ENCODE data around the gene MGME1.

MGME1 gene

DNA sequence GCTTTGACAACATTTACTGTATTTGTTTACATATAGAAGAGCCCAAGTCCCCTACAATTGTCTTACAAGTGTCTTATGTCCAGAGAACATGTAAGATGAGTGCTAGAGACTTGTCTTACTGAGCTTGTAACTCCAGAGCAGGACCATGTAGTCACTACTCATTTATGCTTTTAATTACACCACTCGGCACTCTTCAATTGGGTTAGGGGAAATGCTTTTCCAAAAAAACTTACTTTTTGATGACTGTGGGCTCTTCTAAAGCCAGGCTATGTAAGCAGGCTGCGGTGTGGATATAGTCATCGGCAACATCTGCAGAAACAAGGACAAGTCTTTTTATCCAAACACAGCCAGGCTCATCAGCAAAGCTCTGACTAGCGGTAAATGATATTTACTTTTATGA is 18.9 kb upstream of the MGME1 start:
- Histone ChIP-seq H3K36me3 (ENCODE audit: control insufficient read depth in 1 of 2, insufficient read depth in 2 of 2, low read length in 2 of 2) (peaks cover 76 to 97% of the 10 kb centered on the region in 2 donors), H3K27ac (ENCODE audit: low read depth, low read length) (no peak overlapping the region), H3K4me1 (ENCODE audit: control insufficient read depth in 1 of 2, insufficient read depth in 2 of 2, low read length in 2 of 2) (no peaks in the 10 kb centered on the region), H3K9me3 (ENCODE audit: control insufficient read depth in 1 of 2, low read length in 2 of 2) (no peaks in the 10 kb centered on the region), H3K27me3 (ENCODE audit: control insufficient read depth in 1 of 2, insufficient read depth in 2 of 2, low read length in 2 of 2) (no peaks in the 10 kb centered on the region), H3K4me3 (ENCODE audit: low read depth in 1 of 2, low read length in 2 of 2) (no peak overlapping the region), H3K9ac (ENCODE audit: low read depth in 1 of 2, low read length in 2 of 2) (no peak overlapping the region)

DNA sequence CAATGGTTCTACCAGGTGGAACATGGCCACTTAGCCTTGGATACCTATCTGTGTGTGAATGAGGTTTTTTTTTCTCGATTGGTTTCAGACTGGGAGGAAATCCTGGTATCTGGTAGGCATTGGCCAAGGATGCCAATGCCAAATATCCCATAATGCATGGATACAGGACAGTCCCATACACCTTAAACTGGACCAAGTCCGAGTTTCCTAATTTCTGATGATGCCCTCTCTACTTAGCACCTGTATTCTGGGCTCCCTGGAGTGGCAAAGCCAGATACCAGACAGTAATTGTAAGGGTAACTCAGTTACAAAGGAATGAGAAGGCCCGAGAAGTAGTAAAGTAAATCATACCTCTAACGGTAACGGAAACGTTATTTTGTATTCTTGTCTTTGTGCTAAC is 18.1 kb upstream of the MGME1 start:
- no peak overlapping the region for H3K4me3 ChIP-seq (ENCODE audit: low read depth in 1 of 2, low read length in 2 of 2)
- peaks cover 73 to 97% of the 10 kb centered on the region in 2 donors for H3K36me3 ChIP-seq (ENCODE audit: control insufficient read depth in 1 of 2, insufficient read depth in 2 of 2, low read length in 2 of 2)
- H3K9ac ChIP-seq (ENCODE audit: low read depth in 1 of 2, low read length in 2 of 2) = no peak overlapping the region
- no peak overlapping the region for H3K27ac ChIP-seq (ENCODE audit: low read depth, low read length)
- no peaks in the 10 kb centered on the region for H3K9me3 ChIP-seq (ENCODE audit: control insufficient read depth in 1 of 2, low read length in 2 of 2)
- H3K4me1 ChIP-seq (ENCODE audit: control insufficient read depth in 1 of 2, insufficient read depth in 2 of 2, low read length in 2 of 2) = no peaks in the 10 kb centered on the region
- no peaks in the 10 kb centered on the region for H3K27me3 ChIP-seq (ENCODE audit: control insufficient read depth in 1 of 2, insufficient read depth in 2 of 2, low read length in 2 of 2)

DNA sequence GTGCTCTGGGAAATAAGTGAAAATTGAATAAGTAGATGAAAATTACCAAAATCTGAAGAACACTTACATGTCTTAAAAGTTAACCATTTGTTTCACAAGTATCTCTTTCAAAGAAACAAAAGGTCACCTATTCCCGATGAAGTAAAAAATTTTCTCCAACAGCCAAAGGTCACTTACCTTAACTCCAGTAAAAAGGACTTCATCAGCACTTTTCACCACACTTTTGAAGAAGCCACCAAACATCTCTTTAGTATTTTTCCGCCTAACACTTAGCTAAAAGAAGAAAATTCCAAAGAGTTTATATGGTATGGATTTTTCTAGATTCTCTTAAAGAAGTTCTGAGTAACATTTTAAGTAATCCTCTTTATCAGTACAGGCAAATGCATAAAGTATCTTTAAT is 17.5 kb upstream of the MGME1 start:
- no peaks in the 10 kb centered on the region for H3K4me1 ChIP-seq (ENCODE audit: control insufficient read depth in 1 of 2, insufficient read depth in 2 of 2, low read length in 2 of 2)
- H3K27ac ChIP-seq (ENCODE audit: low read depth, low read length) = no peak overlapping the region
- no peaks in the 10 kb centered on the region for H3K27me3 ChIP-seq (ENCODE audit: control insufficient read depth in 1 of 2, insufficient read depth in 2 of 2, low read length in 2 of 2)
- H3K4me3 ChIP-seq (ENCODE audit: low read depth in 1 of 2, low read length in 2 of 2) = no peak overlapping the region
- H3K9ac ChIP-seq (ENCODE audit: low read depth in 1 of 2, low read length in 2 of 2) = no peak overlapping the region
- H3K36me3 ChIP-seq (ENCODE audit: control insufficient read depth in 1 of 2, insufficient read depth in 2 of 2, low read length in 2 of 2) = peaks cover 66 to 97% of the 10 kb centered on the region in 2 donors
- H3K9me3 ChIP-seq (ENCODE audit: control insufficient read depth in 1 of 2, low read length in 2 of 2) = no peaks in the 10 kb centered on the region

DNA sequence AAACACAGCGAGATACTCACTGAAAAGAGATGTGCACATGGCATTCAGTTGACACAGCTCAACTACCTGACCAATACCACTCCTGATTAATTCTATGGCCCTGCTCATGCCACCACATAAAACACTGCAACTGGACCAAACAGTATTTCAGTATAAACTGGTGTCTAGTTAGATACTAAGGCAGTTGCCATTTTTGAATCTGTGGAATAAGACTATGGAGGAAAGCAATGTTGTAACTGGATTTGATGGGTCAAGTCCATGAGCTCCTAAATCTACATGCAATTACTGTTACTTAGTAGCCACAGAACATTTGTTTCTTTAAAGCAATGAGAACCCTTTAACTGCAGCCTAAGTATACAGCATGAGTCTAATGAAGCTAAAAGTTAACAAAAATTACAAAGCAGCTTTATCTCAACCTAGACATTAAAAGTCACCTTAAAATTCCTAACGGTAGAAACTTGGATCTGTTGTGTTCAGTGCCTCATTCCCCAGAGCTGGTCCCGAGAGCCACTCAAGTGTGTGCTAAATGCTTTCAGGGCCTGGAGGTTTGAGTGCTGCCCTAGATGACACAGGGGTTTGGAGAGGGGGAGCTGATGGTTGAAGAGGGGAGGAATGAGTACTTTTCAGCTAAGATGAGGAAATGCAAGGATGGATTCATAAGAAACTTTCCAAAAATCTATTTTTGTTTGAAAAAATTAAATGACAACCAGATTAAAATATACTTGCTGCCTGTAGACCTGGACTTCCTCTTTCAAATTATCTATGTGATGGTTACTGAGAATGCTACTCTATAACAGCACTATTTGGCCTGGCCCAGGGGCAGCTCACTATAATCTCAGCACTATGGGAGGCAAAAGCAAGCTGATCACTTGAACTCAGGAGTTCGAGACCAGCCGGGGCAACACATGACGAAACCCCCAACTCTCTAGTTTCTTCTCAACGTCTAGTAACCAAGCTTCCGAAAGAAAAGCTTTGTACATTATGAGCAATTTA is 15.8 kb upstream of the MGME1 start:
- Histone ChIP-seq H3K36me3 (ENCODE audit: control insufficient read depth in 1 of 2, insufficient read depth in 2 of 2, low read length in 2 of 2) (peaks cover 57 to 87% of the 10 kb centered on the region in 2 donors), H3K27ac (ENCODE audit: low read depth, low read length) (no peak overlapping the region), H3K4me1 (ENCODE audit: control insufficient read depth in 1 of 2, insufficient read depth in 2 of 2, low read length in 2 of 2) (peaks cover 6% of the 10 kb centered on the region in 2 donors), H3K9ac (ENCODE audit: low read depth in 1 of 2, low read length in 2 of 2) (no peak overlapping the region), H3K9me3 (ENCODE audit: control insufficient read depth in 1 of 2, low read length in 2 of 2) (no peaks in the 10 kb centered on the region), H3K27me3 (ENCODE audit: control insufficient read depth in 1 of 2, insufficient read depth in 2 of 2, low read length in 2 of 2) (no peaks in the 10 kb centered on the region), H3K4me3 (ENCODE audit: low read depth in 1 of 2, low read length in 2 of 2) (no peak overlapping the region)

DNA sequence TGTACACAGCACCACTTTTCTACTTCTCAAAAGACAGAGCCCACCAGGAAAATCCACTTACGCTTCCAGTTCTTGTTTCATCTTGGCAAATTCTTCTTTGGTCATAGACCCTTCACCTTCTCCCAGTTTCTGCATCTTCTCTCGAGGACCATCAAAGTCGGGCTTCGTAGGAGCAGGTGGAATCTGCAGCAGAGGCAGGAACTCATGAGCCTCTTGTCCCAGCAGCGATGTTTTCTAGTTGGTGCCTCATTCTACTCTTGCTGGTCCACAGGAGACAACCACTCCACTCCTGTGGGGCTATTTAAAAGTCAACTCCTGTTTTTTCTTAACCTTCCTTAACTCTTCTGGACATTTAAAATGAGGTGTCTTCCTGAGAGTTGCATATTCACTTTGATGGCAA is 14.9 kb upstream of the MGME1 start:
- H3K4me1 ChIP-seq (ENCODE audit: control insufficient read depth in 1 of 2, insufficient read depth in 2 of 2, low read length in 2 of 2) = peaks cover 15% of the 10 kb centered on the region in 2 donors
- H3K36me3 ChIP-seq (ENCODE audit: control insufficient read depth in 1 of 2, insufficient read depth in 2 of 2, low read length in 2 of 2) = peaks cover 53 to 77% of the 10 kb centered on the region in 2 donors
- no peaks in the 10 kb centered on the region for H3K27me3 ChIP-seq (ENCODE audit: control insufficient read depth in 1 of 2, insufficient read depth in 2 of 2, low read length in 2 of 2)
- H3K4me3 ChIP-seq (ENCODE audit: low read depth in 1 of 2, low read length in 2 of 2) = no peak overlapping the region
- no peak overlapping the region for H3K27ac ChIP-seq (ENCODE audit: low read depth, low read length)
- no peaks in the 10 kb centered on the region for H3K9me3 ChIP-seq (ENCODE audit: control insufficient read depth in 1 of 2, low read length in 2 of 2)
- no peak overlapping the region for H3K9ac ChIP-seq (ENCODE audit: low read depth in 1 of 2, low read length in 2 of 2)

DNA sequence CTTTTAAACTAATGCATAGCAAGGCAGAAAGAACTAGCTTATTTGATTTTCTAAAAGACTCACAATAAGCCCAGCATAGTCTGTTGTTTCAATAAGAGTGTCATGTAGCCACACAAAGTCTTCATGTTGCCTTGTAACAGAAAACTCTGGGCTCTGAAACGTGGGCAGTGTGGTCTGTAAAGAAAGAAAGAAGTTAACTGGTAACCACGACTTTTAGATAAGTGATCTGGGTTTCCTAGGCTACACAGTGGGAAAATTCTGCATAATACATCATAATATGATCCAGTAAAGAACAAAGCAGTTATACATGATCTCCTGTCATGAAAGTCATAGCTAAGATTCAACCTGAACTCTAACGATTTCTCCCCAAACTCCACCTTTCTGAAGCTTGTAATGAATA is 13.5 kb upstream of the MGME1 start:
- Histone ChIP-seq H3K9ac (ENCODE audit: low read depth in 1 of 2, low read length in 2 of 2) (no peak overlapping the region), H3K27ac (ENCODE audit: low read depth, low read length) (no peak overlapping the region), H3K36me3 (ENCODE audit: control insufficient read depth in 1 of 2, insufficient read depth in 2 of 2, low read length in 2 of 2) (peaks cover 40 to 64% of the 10 kb centered on the region in 2 donors), H3K4me3 (ENCODE audit: low read depth in 1 of 2, low read length in 2 of 2) (no peak overlapping the region), H3K9me3 (ENCODE audit: control insufficient read depth in 1 of 2, low read length in 2 of 2) (no peaks in the 10 kb centered on the region), H3K4me1 (ENCODE audit: control insufficient read depth in 1 of 2, insufficient read depth in 2 of 2, low read length in 2 of 2) (peaks cover 28 to 29% of the 10 kb centered on the region in 2 donors), H3K27me3 (ENCODE audit: control insufficient read depth in 1 of 2, insufficient read depth in 2 of 2, low read length in 2 of 2) (no peaks in the 10 kb centered on the region)

DNA sequence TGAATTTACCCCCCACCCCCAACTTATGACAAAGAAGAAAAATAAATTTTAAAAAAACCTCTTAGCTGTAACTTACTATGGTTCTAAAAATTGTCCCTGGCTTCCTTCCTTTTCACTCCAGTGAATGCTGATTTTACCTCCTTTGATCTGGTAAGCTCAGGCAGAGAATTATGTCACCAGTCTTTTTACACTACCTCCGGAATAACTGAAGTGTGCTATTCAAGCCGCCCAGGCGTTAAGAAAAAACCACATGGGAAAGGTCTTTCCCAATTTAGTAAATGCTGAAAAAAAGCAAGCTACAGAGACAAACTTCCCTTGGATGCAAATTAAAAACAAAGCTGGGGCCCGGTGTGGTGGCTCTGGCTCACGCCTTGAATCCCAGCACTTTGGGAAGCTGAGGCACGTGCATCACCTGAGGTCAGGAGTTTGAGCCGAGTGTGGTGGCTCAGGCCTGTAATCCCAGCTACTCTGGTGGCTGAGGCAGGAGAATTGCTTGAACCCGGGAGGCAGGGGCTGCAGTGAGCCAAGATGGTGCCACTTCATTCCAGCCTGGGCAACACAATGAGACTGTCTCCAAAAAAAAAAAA is 12.6 kb upstream of the MGME1 start:
- no peak overlapping the region for H3K4me3 ChIP-seq (ENCODE audit: low read depth in 1 of 2, low read length in 2 of 2)
- peaks cover 32 to 55% of the 10 kb centered on the region in 2 donors for H3K36me3 ChIP-seq (ENCODE audit: control insufficient read depth in 1 of 2, insufficient read depth in 2 of 2, low read length in 2 of 2)
- no peak overlapping the region for H3K27ac ChIP-seq (ENCODE audit: low read depth, low read length)
- H3K9me3 ChIP-seq (ENCODE audit: control insufficient read depth in 1 of 2, low read length in 2 of 2) = no peaks in the 10 kb centered on the region
- H3K4me1 ChIP-seq (ENCODE audit: control insufficient read depth in 1 of 2, insufficient read depth in 2 of 2, low read length in 2 of 2) = peaks cover 35 to 36% of the 10 kb centered on the region in 2 donors
- H3K9ac ChIP-seq (ENCODE audit: low read depth in 1 of 2, low read length in 2 of 2) = no peak overlapping the region
- no peaks in the 10 kb centered on the region for H3K27me3 ChIP-seq (ENCODE audit: control insufficient read depth in 1 of 2, insufficient read depth in 2 of 2, low read length in 2 of 2)

DNA sequence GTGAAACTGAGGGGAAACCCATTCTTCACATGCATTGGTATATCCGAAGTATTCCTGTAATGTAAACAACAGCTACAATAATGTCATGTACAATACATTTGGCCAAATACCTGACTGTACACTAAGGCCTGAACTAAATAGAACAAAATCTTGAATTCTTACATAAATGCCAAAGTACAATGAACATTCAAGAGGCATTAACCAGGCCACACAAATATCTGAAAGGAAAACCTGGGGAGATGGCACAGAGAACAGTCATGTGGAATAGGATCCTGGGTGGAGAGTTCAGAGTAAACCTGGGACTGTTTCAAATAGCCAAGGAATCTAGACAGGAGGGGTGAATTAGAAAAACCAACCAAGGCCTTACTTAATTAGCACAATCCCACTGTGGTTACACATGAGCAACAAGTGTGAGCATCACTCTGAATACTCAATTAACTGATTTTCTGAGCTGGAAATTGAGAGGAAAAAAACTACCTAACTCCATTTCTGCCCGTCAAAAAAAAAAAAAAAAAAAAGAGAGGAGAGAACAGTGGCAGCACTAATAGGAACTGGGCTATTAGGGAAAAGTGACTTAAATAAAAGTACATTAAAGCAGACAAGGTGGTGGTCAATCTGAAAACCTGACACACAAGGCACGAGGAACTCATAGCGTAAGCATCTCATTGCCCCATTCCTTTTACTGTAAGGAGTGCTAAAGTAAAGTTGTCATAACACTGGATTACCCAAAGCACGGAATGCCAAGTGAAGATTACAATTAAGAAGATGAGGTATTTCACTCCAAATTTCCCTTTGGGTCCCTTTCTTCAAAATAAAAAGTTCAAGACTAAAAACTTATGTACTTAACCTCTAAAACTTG is 11.1 kb upstream of the MGME1 start:
- H3K4me1 ChIP-seq (ENCODE audit: control insufficient read depth in 1 of 2, insufficient read depth in 2 of 2, low read length in 2 of 2) = peaks cover 49% of the 10 kb centered on the region in 2 donors
- H3K9ac ChIP-seq (ENCODE audit: low read depth in 1 of 2, low read length in 2 of 2) = no peak overlapping the region
- peak overlapping the region in 1 of 2 donors; percentile 23 for H3K4me3 ChIP-seq (ENCODE audit: low read depth in 1 of 2, low read length in 2 of 2)
- no peak overlapping the region for H3K27ac ChIP-seq (ENCODE audit: low read depth, low read length)
- no peaks in the 10 kb centered on the region for H3K27me3 ChIP-seq (ENCODE audit: control insufficient read depth in 1 of 2, insufficient read depth in 2 of 2, low read length in 2 of 2)
- no peaks in the 10 kb centered on the region for H3K9me3 ChIP-seq (ENCODE audit: control insufficient read depth in 1 of 2, low read length in 2 of 2)
- peaks cover 24 to 40% of the 10 kb centered on the region in 2 donors for H3K36me3 ChIP-seq (ENCODE audit: control insufficient read depth in 1 of 2, insufficient read depth in 2 of 2, low read length in 2 of 2)

DNA sequence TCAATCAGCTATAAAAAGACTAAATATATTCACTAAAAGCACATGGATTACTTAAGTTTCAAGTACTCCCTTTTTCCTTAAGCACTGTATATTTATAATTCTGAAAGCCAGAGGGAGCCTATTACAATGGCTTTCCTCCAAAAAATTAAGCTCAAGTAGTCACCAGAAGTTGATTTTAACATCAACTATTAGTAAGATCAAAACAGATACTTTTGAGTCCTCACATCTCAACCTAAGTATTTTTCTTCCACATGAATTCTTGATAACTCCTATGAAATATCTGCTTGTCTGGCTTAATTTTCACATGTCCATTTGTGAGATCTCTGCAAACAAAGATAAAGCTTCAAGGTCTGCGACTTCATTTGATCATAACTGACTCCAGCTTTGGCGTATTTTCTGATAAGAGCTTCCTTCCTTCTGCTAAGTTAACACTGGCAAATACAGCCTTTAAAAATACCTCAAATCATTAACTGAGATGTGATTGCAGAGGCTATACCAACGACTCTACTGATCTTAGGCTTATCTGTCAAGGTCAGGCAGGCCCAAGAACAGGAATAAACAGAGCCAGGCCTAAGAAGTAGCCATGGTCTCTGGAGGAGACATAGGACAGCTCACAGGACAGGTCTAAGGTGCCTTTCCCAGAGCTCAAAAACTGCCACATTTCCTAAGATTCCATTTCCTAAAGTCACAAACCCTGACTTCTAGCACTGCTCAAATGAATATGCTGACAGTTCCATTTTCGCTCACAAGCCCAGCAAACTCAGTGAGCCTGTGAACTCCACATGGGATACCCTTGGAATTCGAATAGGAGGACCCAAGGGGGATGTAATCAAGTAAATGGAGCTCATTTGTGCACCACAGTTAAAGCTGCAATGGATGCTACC is 10.2 kb upstream of the MGME1 start:
- H3K9me3 ChIP-seq (ENCODE audit: control insufficient read depth in 1 of 2, low read length in 2 of 2) = no peaks in the 10 kb centered on the region
- H3K27ac ChIP-seq (ENCODE audit: low read depth, low read length) = peak overlapping the region; percentile 58
- peaks cover 15 to 32% of the 10 kb centered on the region in 2 donors for H3K36me3 ChIP-seq (ENCODE audit: control insufficient read depth in 1 of 2, insufficient read depth in 2 of 2, low read length in 2 of 2)
- peak overlapping the region; percentile 23 to 34 for H3K4me3 ChIP-seq (ENCODE audit: low read depth in 1 of 2, low read length in 2 of 2)
- peak overlapping the region; percentile 38 for H3K9ac ChIP-seq (ENCODE audit: low read depth in 1 of 2, low read length in 2 of 2)
- H3K4me1 ChIP-seq (ENCODE audit: control insufficient read depth in 1 of 2, insufficient read depth in 2 of 2, low read length in 2 of 2) = peaks cover 57% of the 10 kb centered on the region in 2 donors
- no peaks in the 10 kb centered on the region for H3K27me3 ChIP-seq (ENCODE audit: control insufficient read depth in 1 of 2, insufficient read depth in 2 of 2, low read length in 2 of 2)

Measured in duodenal mucosa (tissue), 2 donors.